NCI-H187 treated with DMSO at 0.1 percent for 48 hours (cell line): ENCODE results near the gene CEMIP.

Experiments
- DNase-seq: peaks from one replicate; lab custom pipeline; 2025; lab: John Stamatoyannopoulos, UW

The CEMIP gene

DNA sequence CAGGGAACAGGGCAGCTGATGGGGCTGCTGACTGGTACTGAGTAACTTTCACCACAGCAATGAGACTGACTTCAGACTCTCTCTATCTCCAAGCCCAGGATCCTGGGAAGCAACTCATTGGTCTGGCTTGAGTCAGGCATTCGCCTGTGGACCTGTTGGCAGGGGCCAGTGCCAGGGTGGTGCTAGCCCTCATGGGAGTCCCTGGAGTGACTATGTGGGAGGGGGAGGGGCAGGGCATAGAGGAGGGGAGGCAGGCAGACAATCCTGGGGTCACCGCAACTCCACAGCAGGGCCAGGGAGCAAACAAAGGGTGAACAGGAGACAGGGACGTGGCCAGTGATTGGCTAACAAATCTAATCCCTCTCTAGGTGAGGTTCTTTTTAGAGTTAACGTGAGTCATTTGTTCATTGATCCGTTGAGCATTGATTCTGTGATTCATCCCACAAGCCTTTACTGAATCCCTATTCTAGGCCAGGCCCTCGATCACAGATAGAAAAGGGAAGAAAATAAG is 71.8 kb downstream of the CEMIP start:
- no peak for DNase-seq

DNA sequence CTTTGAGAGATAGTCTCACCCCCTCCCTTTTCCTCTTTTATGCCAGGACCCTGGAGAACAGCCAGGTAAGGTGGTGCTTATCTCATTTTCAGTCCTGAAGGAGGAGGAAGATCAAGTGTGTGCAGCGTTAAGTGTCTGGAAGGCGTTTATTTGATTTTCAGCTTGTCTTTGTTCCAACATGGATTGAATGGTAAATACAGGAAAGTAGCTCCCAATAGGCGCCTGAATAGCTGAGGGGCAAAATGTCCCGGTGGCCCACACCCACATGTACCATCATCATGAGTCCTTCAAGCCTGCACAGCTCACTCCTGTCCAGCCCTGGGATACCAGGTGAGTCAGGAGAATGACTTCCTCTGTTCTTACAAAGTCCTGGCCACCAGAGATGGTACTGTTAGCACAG is 73.5 kb downstream of the CEMIP start:
- no peak for DNase-seq

- no peak for DNase-seq
Measured at GRCh38 chr15:80854104-80854503, 74.9 kb downstream of the CEMIP start.

DNA sequence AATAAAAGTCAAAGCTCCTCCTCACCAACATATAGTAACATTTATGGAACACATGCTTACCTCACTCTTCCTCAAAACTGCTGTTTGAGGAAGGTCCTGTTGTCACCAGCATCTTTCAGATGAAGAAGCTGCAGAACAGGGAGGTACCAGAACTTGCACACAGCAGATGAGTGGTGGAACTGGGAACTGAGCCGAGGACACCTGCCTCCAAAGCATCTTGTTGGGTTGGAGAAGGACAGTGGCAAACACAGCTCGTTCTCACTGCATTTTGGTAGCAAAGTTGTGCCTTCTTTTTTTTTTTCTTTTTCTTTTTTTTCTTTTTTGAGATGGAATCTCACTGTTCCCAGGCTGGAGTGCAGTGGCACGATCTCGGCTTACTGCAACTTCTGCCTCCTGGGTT is 76.0 kb downstream of the CEMIP start:
- no peak for DNase-seq

GRCh38 chr15:80856400-80856799 is 77.2 kb downstream of the CEMIP start:
- no peak for DNase-seq

GRCh38 chr15:80856809-80857377 is 77.7 kb downstream of the CEMIP start:
- no peak for DNase-seq

DNA sequence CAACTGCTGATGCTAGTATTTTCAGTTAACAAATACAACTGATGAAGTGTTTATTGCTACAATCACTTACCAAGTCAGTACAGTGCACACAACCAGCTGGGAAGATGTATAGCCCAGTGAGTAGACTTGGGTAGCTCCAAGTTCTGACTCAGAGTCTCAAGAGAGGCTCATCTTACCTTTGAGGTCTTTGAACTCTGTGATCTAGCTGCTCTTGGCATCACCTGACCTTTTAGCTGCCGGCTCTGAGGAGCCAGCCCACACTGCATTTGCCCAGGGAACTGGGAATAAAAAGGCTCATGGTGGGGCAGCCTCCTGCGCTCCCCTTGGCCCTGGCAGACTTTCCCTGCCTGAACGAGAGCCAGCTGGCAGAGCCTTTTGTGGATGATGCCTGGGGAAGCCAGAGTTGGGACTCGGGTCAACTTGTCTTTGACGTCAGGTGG is 82.6 kb downstream of the CEMIP start:
- no peak for DNase-seq

DNA sequence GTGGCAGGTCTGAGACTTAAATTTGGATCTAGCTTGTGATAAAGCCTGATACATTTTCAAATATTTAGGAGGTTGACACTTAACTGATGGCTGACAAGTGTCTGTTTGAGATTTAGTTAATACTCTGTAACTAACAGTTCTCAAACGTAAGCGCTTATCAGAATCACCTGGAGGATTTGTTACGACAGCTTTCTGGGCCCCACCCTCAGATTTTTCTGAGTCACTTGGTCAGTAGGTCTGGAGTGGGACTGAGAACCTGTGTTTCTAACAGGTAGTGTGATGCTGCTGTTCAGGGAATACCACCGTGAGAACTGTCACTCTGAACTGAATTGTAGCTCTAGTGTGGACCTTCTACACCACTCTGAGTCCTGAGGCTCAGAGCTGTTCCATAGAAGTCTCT is 85.5 kb downstream of the CEMIP start:
- DNase-seq = no peak

DNA sequence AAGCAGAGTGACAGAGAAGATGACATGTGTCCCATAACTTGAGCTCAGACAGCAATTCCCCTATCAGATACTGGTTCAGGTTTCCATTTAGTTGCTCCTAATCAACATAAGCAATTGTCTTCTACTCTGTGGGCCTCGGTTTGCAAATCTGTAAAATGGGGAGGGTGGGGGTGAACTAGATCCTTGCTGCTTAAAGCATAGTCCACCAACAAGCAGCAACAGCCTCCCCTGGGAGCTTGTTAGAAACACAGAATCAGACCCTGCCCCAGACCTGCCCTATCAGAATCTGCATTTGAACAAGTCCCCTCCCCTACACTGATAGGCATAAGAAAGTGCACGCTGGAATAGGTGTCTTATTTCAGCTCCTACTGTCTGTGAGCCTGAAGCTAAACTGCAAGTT is 87.8 kb downstream of the CEMIP start:
- no peak for DNase-seq

DNA sequence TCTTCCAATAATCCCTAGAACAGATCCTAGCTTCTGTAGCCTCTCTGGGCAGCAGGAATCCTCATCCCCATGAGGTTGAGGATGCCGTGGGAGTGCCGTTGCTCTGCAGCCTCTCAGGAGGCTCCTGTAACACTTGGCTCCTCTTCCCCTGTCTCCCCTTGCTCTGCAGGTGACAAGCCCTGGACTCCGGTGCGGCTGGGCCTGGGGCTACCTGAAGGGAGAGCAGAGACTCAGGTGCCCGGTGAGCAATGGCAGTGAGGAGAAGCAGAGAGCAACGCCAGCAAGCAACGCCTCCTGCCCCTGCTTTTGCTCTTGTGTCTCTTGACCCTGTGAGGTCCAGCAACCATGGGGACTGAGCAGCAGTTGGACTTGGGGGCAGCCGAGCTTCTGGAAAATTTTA is 91.2 kb downstream of the CEMIP start:
- DNase-seq = no peak

- DNase-seq = no peak
Measured at GRCh38 chr15:80870893-80871292, 91.7 kb downstream of the CEMIP start.

GRCh38 chr15:80871858-80872257 is 92.7 kb downstream of the CEMIP start:
- no peak for DNase-seq

DNA sequence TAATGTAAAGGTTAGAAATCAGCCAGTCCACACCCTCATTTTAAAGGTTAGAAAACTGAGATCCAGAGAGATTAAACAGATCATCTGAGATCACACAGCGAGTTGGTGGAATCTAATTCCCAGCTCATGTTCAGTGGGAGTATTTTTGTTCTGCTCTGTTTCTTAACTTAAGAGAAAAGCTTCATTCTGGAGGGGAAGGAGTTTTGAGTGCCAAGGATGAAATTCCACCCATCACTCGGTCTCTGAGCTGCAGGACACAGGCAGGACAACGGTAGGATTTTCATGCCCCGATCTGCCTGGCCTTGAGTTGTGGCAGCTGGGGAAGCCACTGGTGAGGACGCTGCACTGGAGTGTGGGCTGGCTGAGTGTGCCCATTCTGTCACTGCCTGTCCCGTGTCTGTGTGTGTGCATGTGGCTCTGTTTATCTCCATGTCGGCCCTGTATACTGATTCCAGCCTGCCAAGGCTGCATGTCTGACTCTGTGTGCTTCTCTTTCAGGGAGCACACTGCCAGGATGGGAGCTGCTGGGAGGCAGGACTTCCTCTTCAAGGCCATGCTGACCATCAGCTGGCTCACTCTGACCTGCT is 94.3 kb downstream of the CEMIP start:
- DNase-seq = no peak

- no peak for DNase-seq
Measured at GRCh38 chr15:80875568-80876347, 96.6 kb downstream of the CEMIP start.

- DNase-seq = no peak
Measured at GRCh38 chr15:80876348-80876674, 97.1 kb downstream of the CEMIP start.

GRCh38 chr15:80878242-80878866 is 99.2 kb downstream of the CEMIP start:
- DNase-seq = no peak

DNA sequence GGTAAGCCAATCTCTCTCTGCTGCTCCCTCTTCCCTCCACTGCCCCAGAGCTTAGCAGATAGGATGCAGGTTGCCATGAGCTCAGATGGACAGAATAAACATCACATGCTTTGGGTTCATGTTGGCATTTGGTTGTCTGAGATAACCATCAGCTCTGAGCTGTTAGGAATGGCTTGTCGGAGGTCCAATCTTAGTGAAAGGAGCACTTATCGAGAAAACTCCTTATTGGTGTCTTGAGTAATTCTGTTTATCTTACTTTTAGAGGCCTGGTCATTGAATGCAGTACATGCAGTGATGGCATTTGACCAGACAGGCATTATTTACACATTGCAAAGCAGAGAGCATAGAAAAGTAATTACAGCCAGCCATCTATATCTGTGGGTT is 99.7 kb downstream of the CEMIP start:
- DNase-seq = no peak

DNA sequence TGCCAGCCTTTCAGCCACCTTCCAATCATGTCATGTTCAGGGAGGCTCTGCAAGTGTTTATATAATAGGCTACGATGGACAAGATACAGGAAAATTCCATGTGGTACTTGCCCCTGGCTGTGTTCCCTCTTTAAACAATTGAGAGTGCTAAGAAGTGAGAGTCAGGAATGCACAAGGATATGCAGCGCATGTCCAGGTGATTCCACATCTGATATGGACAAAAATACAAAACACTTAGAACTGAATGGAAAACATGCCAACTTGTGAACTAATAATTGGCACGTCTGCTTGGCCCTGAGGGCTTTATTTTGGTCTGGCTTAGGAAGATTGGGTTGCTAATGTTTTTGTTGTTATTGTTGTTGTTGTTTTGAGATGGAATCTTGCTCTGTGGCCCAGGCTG is 100.9 kb downstream of the CEMIP start:
- no peak for DNase-seq

- no peak for DNase-seq
Measured at GRCh38 chr15:80883641-80884040, 104.5 kb downstream of the CEMIP start.

- no peak for DNase-seq
Measured at GRCh38 chr15:80885016-80885579, 105.9 kb downstream of the CEMIP start.

DNA sequence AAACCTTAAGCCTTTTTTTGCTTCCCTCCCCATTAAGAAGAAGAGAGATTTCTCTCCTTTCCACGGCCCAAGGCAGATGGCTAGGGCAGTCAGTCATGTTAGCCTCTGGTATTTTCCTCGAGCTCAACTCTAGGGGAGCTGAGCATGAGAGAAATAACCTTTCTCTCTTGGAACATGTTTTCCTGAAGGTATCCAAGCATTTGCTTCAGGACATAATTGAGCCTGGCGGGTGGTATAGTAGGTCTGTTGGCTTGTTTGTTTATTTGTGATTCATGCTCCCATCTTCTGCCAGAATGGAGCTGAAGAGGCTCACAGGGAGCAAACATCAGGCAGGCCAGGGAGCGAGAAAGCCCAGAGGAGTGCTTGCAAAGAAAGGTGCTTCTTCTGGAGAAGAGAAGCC is 108.0 kb downstream of the CEMIP start:
- DNase-seq = no peak

- no peak for DNase-seq
Measured at GRCh38 chr15:80888846-80889245, 109.7 kb downstream of the CEMIP start.
